AG04450 (cell line): ENCODE data around the gene CPN2. TPM values are rescaled to one million over a fixed set of nuclear protein-coding genes. Genes with fewer than 3 reads are reported as not detected.

Source experiments
- CTCF ChIA-PET: fragments of 300-600, 350-600 bp; formaldehyde crosslinking; extraction: SDS; loops from one replicate; lab custom pipeline; 2022; ENCODE audit warnings: antibody characterized with exemption, inconsistent platforms; lab: Charles Lee
- POLR2A ChIA-PET: fragments of 350-600 bp; formaldehyde crosslinking; extraction: SDS; loops from one replicate; lab custom pipeline; 2021; ENCODE audit warnings: antibody characterized with exemption, inconsistent platforms; lab: Yijun Ruan, JAX
- DNase-seq: peaks from one replicate; pipeline ENCODE4 v3.0.0-alpha.2; 2011; ENCODE audit warnings: low read depth, low spot score
- H3K27ac ChIP-seq: one replicate; pipeline ENCODE4 v1.5.1; 2012; ENCODE audit warnings: low read depth, low read length, control low read depth
- H3K27me3 ChIP-seq: one replicate; pipeline ENCODE4 v1.6.0; 2012; ENCODE audit warnings: low read length; ENCODE audit not compliant: control insufficient read depth, insufficient read depth
- H3K4me3 ChIP-seq: 2 replicates; pipeline ENCODE4 v1.5.1; 2011; ENCODE audit warnings: mild to moderate bottlenecking, low read depth, low read length, control low read depth
- H3K9me3 ChIP-seq: 2 replicates; pipeline ENCODE4 v1.5.1; 2012; ENCODE audit warnings: low read length; ENCODE audit not compliant: control insufficient read depth, insufficient read depth
- CTCF ChIP-seq: IDR thresholded peaks from 2 replicates; pipeline ENCODE4 v1.5.1; 2011; ENCODE audit warnings: low read depth, low read length, control low read depth, inconsistent platforms
- polyA plus RNA-seq: library from polyadenylated mRNA; depleted of rRNA; stranded (reverse); fragments of >200 nt; gene quantifications from 2 replicates; pipeline ENCODE4 v1.2.3, GENCODE V29; 2011

CPN2 gene
- polyA plus RNA-seq, 1 experiment = not detected

- no peak overlapping the region for H3K4me3 ChIP-seq
- ChIA-PET CTCF (interaction anchor here (0.7 to 3.2 kb wide), 6 partner anchors 14 to 550 kb away, joined by 3 to 33 read pairs (median 4); no protein-coding TSS in a partner anchor), POLR2A (no interaction called here)
- H3K27ac ChIP-seq = peak overlapping the region; percentile 61
- no peaks in the 10 kb centered on the region for H3K27me3 ChIP-seq
- no peak for DNase-seq
- peaks cover 11% of the 10 kb centered on the region; the same call in 1 of the 2 replicates for H3K9me3 ChIP-seq
- TF ChIP-seq CTCF = no peak
Measured at GRCh38 chr3:194330579-194330978, 20.5 kb downstream of the CPN2 start.

- TF ChIP-seq CTCF = no peak
- ChIA-PET POLR2A (no interaction called here), CTCF (interaction anchor here (0.7 to 3.2 kb wide), 6 partner anchors 14 to 549 kb away, joined by 3 to 33 read pairs (median 4); no protein-coding TSS in a partner anchor)
- DNase-seq = no peak
- peak overlapping the region; percentile 61 for H3K27ac ChIP-seq
- no peaks in the 10 kb centered on the region for H3K27me3 ChIP-seq
- H3K4me3 ChIP-seq = no peak overlapping the region
- peaks cover 11% of the 10 kb centered on the region; the same call in 1 of the 2 replicates for H3K9me3 ChIP-seq
Measured at GRCh38 chr3:194330160-194330559, 21.0 kb downstream of the CPN2 start.

- Histone ChIP-seq H3K4me3 (no peak overlapping the region), H3K27me3 (no peaks in the 10 kb centered on the region), H3K27ac (no peak overlapping the region), H3K9me3 (peaks cover 11% of the 10 kb centered on the region; the same call in 1 of the 2 replicates)
- POLR2A ChIA-PET = no interaction called here
- TF ChIP-seq CTCF = no peak
- CTCF ChIA-PET = interaction anchor here (1.4 to 3.2 kb wide), 4 partner anchors 14 to 549 kb away, joined by 3 to 19 read pairs (median 8); no protein-coding TSS in a partner anchor
- no peak for DNase-seq
Measured at GRCh38 chr3:194329583-194329965, 21.6 kb downstream of the CPN2 start.

GRCh38 chr3:194328942-194329582, 22.1 kb downstream of the CPN2 start:
- ChIA-PET POLR2A (interaction anchor here (0.6 kb wide), 1 partner anchor 101 kb away, joined by 3 read pairs; no protein-coding TSS in a partner anchor), CTCF (interaction anchor here (1.4 to 3.2 kb wide), 3 partner anchors 13 to 76 kb away, joined by 3 to 19 read pairs (median 10); no protein-coding TSS in a partner anchor)
- H3K4me3 ChIP-seq = no peak overlapping the region
- peaks cover 11% of the 10 kb centered on the region; the same call in 1 of the 2 replicates for H3K9me3 ChIP-seq
- H3K27ac ChIP-seq = no peak overlapping the region
- no peak for TF ChIP-seq CTCF
- no peaks in the 10 kb centered on the region for H3K27me3 ChIP-seq
- no peak for DNase-seq

- ChIA-PET CTCF (interaction anchor here (1.4 to 3.2 kb wide), 3 partner anchors 12 to 77 kb away, joined by 3 to 19 read pairs (median 10); no protein-coding TSS in a partner anchor), POLR2A (interaction anchor here (0.7 kb wide), 1 partner anchor 470 kb away, joined by 3 read pairs; no protein-coding TSS in a partner anchor)
- no peak for TF ChIP-seq CTCF
- Histone ChIP-seq H3K27ac (no peak overlapping the region), H3K9me3 (peaks cover 11% of the 10 kb centered on the region; the same call in 1 of the 2 replicates), H3K27me3 (no peaks in the 10 kb centered on the region), H3K4me3 (no peak overlapping the region)
- DNase-seq = no peak
Measured at GRCh38 chr3:194328053-194328657, 23.0 kb downstream of the CPN2 start.
